Erythroblast (primary cell): ENCODE measurements around the gene XRCC3.

Source experiments
- GATA1 ChIP-seq: IDR thresholded peaks from 2 replicates; pipeline ENCODE4 v1.6.1; 2011; ENCODE audit warnings: low read depth, mild to moderate bottlenecking, control low read depth, low read length, moderate library complexity
- POLR2A ChIP-seq: IDR thresholded peaks from 2 replicates; pipeline ENCODE4 v1.6.1; 2011; ENCODE audit warnings: mild to moderate bottlenecking, low read length

- no peak for TF ChIP-seq POLR2A
- TF ChIP-seq GATA1 = no peak
Measured at GRCh38 chr14:103748534-103748857, 33.2 kb upstream of the XRCC3 start.
